Dermis blood vessel endothelial cell (primary cell): Measurements from ENCODE around the gene ST8SIA1. TPM values are rescaled to one million over a fixed set of nuclear protein-coding genes. Genes with fewer than 3 reads are reported as not detected.
A peak's percentile ranks its signal among the peaks of the same experiment; 100 is the strongest.
"Not testable (repeated sequence)": the region's sequence is repeated elsewhere in the genome, so short reads cannot be mapped to it uniquely, and the experiment has no call there.

Experiments used
- DNase-seq: peaks from one replicate; pipeline ENCODE4 v3.0.0; 2010
- total RNA-seq: library from RNA; depleted of rRNA; stranded (reverse); fragments of >200 nt; gene quantifications from 2 replicates; pipeline ENCODE4 v1.2.3, GENCODE V29; 2014

The ST8SIA1 gene, protein sequence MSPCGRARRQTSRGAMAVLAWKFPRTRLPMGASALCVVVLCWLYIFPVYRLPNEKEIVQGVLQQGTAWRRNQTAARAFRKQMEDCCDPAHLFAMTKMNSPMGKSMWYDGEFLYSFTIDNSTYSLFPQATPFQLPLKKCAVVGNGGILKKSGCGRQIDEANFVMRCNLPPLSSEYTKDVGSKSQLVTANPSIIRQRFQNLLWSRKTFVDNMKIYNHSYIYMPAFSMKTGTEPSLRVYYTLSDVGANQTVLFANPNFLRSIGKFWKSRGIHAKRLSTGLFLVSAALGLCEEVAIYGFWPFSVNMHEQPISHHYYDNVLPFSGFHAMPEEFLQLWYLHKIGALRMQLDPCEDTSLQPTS
- 0.14 and 0.17 TPM in 2 replicates for total RNA-seq

DNA sequence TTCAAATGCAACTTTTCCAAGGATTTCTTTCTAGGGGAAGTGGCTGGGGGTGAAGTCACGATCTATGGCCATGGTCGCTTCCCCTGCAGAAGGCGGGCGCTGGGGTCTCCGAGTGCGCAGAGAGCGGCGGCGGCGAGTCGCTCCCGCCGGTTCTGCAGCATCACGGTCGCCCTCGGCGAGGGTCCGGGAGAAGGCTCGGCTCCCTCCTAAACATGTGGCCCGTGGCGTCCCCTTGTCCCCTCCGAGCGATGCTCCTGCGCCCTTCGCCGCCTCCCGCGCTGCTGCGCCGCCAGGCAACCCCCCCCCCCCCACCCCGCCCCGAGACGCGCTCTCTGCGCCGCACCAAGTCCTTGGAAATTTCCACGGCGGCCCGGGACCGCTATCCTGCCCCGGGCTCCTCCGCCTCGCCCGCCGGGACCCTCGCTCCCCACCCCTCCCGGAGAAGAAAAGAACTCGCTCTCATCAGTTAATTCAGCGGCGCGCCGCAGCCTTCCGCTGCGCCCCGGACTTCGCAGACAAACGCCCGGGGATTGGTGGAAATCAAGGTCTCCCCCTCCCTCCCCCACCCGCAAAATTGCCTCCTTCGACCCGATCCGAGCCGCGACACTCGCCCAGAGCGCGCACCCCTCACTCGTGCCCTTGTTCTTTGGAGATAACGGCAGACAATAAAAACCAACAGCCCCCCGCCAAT, at the start of gene ST8SIA1:
ST8SIA1 (minus strand) TSS at position 298 of the 691 bp plus-strand sequence. CDS start 475 bp downstream, outside the sequence.
- peak; percentile 4 for DNase-seq

DNA sequence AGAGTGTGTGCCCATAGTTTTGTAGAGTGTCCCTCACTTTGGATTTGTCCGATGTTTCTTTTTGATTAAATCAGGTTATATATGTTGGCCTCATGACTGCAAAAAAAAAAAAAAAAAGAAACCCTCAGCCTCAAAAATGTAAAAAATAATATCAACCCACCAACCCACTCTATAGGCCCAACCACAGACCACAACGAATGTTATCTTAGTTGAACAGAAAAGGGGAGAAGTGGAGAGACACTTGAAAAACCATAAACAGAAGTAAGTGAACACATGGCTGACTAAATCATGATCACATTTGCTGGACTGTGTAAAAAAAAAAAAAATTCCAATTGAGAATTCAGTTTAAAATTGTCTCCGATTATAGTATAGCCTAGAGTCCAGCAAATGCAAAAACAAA, 45.5 kb upstream of the ST8SIA1 start:
- DNase-seq: no peak

DNA sequence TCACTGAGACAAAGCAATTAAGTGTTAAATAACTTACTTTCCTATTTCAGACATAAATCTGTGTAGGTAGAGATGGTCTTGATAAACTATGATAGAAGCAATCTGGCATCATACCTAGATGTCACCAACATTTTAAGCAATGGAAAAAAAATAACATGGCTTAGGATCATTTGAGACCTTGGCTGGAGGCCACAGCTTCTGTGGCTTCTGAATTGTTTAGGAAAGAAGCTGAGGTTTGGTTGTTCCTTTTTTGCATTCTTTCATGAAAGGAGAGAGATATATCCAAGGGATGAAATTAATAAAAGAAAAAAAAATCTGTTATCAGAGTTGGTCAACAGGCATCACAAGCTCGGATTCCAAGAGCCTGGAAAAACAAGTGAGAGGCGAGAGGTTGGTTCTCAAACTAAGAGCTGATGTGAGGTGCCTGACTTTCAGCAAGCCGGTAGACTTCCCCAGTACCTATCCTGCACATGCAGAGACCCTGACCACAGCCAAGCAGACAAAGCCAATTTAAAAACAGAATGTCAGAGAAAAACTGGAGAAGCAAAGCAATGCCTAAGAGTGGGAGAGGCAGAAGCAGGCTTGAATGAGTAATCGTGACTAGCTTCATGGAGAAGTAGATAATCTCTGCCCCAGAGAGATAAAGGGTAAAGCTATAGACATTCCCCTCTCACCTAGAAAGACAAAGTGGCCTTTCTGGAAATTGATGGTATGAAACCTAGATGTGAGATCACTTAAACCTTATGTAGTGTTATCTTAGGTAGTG, 43.4 kb upstream of the ST8SIA1 start:
- no peak for DNase-seq

DNA sequence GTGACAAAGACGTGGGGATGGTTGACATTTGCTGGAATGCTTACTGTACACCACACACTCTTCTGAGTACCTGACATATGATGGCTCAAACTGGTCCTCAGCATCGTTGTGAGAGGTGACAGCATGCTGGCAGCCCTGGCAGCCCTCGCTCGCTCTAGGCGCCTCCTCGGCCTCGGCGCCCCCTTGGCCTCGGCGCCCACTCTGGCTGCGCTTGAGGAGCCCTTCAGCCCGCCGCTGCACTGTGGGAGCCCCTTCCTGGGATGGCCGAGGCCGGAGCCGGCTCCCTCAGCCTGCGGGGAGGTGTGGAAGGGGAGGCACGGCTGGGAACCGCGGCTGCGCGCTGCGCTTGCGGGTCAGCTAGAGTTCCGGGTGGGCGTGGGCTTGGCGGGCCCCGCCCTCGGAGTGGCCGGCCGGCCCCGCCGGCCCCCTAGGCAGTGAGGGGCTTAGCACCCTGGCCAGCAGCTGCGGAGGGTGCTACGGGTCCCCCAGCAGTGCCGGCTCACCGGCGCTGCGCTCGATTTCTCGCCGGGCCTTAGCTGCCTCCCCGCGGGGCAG, 42.2 kb upstream of the ST8SIA1 start:
- not testable (repeated sequence) for DNase-seq

DNA sequence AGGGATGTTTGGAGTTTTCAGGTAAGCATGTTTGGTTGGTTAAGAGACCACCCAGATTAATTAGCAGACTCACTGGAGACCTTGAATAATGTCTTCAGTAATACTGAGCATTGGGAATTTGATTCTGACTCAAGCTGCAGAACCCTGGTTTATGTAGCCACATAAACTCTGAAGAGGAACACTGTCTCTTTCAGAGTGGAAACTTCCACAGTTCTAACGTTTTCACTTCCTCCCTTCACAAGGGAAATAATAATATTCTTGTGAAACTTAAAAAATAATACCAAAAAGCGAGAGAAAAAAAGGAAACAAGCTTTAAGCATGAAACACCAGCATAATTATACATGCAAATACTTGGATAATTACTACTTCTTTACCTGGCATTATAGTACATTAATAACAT, 40.0 kb upstream of the ST8SIA1 start:
- no peak for DNase-seq

DNA sequence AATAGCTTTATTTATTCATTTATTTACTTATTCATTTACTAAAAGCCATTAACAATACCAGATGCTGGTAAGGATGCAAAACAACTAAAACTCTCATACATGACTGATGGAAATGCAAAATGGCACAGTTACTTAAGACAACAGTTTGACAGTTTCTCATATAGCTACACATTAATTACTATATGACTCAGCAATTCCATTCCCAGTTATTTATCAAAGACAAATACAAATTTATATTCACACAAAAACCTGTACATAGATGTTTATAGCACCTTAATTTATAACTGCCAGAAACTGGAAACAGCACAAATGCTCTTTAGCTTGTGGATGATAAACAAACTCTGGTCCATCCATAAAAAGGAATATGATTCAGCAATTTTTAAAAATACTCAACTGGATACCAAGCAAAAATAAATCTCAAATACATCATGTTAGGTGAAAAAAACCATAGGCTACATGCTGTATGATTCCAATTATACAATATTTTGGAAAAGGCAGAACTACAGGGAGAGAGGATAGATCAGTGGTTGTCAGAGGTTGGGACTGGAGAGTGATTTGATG, 37.9 kb upstream of the ST8SIA1 start:
- no peak for DNase-seq

DNA sequence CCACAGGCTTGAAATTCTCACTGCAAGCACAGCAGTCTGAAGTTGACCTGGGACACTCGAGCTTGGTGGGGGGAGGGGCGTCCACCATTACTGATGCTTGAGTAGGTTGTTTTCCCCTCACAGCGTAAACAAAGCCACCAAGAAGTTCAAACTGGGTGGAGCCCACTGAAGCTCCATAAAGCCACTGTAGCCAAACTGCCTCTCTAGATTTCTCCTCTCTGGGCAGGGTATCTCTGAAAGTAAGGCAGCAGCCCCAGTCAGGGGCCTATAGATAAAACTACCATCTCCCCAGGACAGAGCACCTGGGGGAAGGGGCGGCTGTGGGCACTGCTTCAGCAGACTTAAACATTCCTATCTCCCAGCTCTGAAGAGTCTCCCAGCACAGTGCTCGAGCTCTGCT, 31.7 kb upstream of the ST8SIA1 start:
- DNase-seq: no peak

DNA sequence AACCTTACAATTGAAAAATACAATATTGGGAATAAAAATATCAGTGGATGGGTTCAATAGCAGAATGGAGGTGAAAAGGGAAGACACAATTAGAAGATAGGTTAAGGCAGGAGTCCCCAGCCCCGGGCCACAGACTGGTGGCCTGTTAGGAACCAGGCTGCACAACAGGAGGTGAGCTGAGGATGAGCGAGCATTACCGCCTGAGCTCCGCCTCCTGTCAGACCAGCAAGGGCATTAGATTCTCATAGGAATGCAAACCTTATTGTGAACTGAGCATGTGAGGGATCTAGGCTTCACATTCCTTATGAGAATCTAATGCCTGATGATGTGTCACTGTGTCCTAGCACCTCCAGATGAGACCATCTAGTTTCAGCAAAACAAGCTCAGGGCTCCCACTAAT, 27.3 kb upstream of the ST8SIA1 start:
- DNase-seq: no peak

DNA sequence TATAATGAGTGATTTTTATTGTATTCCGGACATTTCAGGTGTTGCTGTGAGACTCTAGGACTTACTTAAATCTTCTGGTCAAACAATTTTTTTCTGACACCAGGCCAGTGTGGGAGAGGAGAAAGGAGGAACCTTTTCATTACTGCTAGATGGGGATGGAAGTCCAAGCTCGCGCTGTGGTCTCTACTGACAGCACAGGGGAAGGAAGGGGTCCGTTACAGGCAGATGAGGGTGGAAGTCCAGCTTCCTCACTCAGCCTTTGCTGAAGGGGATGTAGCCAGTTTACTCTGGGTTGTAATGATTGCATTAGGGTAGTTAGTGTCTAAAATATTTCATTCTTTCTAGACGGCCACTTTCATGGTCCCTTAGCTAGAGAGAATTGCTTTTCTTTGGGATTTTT, 26.3 kb upstream of the ST8SIA1 start:
- no peak for DNase-seq

DNA sequence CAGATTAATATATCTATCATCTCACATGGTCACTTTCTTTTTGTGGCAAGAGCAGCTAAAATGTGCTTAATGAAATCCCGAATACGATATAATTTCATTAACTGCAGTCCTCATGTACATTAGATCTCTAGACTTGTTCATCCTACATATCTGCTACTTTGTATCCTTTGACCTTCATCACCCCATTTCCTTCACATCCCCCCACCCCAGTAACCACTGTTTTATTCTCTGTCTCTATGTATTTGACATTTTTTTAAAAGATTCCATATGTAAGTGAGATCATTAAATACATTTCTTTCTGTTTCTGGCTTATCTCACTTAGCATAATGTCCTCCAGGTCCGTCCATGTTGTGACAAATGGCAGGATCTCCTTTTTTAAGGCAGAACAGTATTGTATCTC, 23.0 kb upstream of the ST8SIA1 start:
- DNase-seq: no peak

DNA sequence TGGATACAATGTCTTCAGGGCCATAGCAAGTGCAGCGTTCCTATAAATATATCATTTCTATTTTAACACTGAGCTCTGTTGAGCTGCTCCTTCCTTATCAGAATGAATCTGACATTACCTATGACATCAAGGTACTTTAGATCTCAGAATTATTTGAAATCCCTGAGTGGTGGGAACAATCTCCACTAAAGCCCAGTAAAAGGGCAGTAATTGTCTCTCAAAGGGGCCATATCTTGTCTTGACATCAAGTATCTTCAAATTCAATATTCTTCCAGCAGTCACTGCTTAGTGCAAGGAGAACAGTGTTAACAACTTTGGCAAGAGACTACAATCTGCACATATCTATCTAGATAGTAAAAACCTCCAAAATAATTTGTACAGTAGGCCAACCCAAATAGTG, 21.7 kb upstream of the ST8SIA1 start:
- DNase-seq: no peak

DNA sequence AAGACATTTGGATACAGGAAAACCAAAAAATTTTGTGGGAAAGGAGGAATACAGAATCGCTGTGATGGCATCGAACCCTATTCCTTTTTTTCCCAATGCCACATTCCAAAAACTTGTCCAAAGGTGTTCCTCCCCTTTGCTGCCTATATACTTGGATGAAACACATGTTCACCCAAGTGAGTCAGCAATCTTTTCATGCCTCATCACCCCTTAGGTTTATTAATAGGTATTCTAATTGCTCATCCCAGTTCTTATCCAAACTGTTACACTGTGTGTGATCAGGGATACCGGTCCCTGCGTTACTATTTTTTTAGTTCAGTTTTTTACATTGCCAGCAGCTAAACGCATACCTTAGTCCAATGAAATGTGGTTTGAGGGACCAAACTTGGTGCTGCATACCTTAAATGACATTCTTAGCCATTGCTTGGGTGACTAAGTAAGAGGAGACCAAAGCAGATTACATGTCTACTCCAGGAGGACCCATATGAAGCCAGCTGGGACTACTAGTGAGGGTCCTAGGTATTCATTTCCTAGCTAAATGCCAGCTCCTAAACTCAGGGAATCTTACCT, 20.6 kb upstream of the ST8SIA1 start:
- no peak for DNase-seq

DNA sequence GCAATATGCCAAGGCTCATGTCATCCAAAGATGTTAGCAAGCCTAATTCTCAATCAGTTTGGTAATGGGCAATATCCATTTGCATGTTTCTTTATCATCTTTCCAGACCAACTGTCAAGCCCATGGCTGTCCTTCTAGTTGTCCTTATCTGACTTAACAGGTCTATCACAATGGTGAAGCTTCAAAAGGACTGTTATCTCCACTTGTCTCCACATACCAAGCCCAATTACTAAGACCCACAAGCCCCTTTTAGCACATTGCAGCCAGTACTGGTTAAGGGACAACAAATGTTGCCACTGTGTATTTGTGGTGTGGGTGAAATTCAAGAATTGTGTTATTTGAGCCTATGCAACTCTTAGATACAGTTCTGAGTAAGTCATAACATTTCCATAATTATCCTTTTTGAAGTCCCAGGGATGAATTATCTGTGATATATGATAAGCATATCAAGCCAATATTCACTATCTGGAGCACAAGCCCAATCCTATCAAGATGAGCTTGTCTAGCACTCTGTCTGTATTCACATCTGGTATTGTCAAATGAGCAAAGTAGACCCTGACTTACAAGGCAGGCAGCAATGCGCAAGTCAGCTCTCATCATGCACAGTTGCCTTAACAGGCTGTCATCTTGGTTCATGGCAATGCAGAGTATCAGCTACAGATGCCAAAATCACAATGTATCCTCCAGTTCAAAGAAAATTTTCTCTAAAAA, 19.3 kb upstream of the ST8SIA1 start:
- no peak for DNase-seq

DNA sequence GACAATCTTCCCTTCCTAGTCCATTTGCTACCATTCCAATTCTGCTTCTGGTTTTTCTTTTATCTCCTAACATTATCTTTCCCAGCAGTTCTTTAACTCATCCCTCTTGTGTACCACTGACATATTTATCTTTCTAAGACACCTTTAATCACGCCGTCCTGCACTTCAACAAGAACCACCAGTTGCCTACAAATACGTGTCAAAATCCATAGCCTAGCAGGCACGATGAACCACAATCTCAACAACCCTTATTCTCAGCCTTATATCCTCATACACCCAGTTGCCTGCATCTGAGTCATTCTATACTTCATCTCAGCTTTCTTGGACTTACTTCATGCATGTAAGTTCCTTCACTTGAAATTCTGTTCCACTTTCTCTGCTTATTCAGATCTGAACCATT, 16.4 kb upstream of the ST8SIA1 start:
- DNase-seq: no peak

DNA sequence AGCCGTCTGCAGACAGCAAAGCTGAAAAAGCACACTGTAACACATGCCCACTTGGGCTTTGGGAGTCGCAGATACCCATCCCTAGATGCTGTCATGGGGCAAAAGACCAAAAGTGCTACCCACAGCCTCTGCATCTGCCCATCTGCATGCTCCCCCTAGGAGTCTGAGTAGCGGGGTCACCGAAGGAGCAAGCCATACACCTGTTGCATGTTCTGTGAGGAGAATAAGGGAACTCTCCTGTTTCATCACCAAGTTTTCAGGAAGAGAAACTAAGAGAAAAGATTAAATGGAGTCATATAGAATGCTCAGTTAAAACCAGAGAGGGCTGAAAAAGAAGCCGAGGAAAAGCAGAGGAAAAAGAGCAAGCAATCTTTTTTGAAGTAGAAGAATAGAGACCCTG, 13.7 kb upstream of the ST8SIA1 start:
- no peak for DNase-seq

DNA sequence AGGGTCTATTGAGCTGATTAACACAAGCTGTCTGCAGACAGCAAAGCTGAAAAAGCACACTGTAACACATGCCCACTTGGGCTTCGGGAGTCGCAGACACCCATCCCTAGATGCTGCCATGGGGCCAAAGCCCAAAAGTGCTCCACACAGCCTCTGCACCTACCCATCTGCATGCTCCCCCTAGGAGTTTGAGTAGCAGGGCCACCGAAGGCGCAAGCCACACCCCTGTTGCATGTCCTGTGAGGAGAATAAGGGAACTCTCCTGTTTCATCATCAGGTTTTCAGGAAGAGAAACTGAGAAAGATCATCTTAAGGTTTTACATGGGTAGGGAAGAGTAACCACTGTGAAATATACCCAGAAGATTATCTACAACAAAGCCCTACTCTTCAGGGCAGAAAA, 5.6 kb upstream of the ST8SIA1 start:
- no peak for DNase-seq

DNA sequence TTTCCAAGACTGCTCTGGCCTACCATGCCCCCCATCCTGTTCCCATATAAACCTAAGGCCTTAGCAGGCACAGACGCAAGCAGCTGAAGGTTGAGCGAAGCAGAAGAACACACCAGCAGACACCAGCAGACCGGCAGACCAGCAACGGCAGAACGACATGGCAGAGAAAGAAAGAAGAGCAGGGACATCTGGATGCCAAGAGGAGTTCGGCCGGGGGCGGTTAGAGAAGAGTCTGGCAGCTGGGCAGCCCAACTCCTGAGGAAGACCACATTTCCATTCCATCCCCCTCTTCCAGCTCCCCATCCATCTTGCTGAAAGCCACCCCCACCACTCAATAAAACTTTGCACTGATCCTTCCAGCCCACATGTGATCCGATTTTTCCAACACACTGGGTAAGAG, 5.2 kb upstream of the ST8SIA1 start:
- no peak for DNase-seq

DNA sequence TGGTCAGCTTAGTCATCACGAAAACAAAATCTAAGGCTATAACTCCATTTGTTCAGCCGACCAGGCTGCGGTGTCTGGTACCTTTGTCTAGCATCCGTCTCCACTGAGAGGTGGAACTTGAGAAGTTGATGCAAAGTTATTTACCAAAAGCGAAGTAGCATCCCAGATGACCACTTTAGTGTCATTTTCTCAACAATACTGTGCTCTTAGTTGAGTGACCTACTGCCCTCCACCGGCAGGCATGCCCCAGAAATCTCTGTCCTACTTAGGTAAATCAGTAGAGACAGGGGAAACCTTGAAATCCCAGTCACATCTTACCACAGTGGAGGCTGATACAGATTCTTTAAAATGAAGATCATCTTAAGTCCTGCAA, 1.3 kb upstream of the ST8SIA1 start:
- DNase-seq: no peak

DNA sequence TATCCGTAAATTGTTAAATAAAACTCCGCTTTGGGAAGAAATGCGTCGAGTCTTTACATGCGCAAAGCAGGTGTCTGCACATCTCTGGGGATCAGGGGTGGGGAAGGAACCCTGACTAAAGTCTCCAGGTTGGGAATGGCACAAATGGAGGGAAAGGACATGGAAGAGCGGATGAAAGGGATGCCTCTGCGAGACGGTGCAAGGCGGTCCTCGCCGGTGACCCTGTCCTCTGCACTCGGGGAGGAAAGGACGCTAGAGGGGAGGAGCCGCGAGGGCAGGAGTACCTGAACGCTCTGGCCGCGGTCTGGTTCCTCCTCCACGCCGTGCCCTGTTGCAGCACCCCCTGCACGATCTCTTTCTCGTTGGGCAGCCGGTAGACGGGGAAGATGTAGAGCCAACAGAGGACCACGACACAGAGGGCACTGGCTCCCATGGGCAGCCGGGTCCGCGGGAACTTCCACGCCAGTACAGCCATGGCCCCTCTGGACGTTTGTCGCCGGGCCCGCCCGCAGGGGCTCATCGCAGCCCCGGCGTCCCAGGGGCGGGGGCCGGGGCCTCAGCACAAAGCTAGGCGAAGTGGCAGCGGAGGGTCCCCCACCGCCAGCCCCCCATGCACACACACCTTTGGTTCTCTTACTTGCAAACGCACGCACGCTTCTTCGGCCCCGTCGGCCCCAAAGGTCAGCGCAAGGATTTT, 646 bp downstream of the ST8SIA1 start:
- DNase-seq: no peak

DNA sequence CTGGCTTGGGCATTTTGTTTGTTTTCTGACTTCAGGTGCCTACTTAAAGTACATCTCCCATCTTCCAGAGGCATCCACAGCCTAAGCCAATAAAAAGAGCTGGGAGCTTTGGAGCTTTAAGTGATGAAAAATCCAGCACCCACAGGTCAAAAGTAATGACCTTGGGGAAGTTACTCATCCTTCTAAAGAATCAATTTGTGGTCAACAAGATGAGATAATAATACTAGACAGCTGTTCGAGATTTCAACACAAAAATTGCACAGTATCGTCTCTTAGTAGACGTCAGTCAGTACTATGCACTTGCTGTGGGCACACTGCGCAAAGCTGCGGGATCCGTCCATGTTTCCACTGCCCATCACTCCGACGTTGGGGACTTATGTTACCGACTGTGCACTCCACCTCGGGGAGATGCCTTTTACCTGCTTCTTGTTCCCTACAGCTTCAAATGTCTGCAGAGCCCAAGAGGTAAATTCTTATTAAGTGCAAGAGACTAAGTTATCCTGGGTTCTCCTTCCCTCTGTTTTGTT, 1.3 kb downstream of the ST8SIA1 start:
- DNase-seq: no peak

DNA sequence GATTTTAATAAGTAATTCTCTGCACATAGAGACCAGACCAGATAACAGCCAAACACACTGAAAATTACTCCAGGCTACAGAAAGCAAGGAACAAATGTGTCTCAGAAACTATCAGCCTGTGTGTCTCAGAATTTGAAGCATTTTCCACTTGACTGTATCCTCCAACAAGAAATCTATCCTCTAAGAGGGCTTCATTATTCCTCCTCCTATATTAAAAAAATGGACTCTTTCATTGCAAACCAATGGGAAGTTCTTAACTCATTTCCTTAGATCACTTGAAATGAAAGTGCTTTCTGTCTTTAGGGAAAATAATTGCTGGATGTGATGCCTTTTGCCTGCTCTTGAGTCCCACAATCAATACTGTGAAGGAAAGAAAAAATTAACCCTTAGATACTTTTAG, 2.3 kb downstream of the ST8SIA1 start:
- no peak for DNase-seq
